ENCODE results near the gene BCL6. TPM values are rescaled to one million over a fixed set of nuclear protein-coding genes. Genes with fewer than 3 reads are reported as not detected.

The BCL6 gene
- total and polyA plus RNA-seq, 2 experiments from 2014 or later = 2.6 to 5.9 TPM

DNA sequence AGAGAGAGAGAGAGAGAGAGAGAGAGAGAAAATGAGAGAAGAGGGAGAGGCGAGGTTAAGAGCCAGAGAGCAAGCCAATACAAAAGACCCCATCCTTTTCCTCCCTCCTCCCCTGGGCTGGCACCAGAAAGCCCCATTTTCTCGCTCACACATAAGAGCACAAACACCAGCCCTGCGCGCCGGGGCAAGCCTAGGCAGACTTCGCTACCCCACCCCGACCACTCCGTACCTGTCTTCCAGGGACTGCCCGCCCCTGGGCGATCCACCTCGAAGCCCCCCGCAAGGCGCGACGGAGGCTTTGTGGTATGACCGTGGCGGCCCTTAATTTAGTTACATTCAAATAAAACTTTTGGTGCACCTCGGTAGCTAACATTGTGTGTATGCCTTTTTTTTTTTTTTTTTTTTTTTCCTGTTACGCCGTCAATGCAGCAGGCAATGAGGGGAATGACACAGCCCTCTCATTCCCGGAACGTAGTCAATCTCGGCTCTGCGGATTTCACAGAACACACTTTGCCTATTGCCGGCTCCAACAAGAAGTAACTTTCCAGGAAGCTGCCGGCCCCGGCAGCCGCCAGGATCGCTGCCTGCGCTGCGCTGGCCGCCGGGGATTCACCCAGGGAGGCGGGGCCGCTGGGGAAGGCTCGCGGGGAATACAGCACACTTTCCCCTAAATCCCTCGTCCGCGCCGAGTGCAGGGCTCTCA lies 7.7 kb downstream of the BCL6 start (continued):
- TF ChIP-seq, protein P1, sequence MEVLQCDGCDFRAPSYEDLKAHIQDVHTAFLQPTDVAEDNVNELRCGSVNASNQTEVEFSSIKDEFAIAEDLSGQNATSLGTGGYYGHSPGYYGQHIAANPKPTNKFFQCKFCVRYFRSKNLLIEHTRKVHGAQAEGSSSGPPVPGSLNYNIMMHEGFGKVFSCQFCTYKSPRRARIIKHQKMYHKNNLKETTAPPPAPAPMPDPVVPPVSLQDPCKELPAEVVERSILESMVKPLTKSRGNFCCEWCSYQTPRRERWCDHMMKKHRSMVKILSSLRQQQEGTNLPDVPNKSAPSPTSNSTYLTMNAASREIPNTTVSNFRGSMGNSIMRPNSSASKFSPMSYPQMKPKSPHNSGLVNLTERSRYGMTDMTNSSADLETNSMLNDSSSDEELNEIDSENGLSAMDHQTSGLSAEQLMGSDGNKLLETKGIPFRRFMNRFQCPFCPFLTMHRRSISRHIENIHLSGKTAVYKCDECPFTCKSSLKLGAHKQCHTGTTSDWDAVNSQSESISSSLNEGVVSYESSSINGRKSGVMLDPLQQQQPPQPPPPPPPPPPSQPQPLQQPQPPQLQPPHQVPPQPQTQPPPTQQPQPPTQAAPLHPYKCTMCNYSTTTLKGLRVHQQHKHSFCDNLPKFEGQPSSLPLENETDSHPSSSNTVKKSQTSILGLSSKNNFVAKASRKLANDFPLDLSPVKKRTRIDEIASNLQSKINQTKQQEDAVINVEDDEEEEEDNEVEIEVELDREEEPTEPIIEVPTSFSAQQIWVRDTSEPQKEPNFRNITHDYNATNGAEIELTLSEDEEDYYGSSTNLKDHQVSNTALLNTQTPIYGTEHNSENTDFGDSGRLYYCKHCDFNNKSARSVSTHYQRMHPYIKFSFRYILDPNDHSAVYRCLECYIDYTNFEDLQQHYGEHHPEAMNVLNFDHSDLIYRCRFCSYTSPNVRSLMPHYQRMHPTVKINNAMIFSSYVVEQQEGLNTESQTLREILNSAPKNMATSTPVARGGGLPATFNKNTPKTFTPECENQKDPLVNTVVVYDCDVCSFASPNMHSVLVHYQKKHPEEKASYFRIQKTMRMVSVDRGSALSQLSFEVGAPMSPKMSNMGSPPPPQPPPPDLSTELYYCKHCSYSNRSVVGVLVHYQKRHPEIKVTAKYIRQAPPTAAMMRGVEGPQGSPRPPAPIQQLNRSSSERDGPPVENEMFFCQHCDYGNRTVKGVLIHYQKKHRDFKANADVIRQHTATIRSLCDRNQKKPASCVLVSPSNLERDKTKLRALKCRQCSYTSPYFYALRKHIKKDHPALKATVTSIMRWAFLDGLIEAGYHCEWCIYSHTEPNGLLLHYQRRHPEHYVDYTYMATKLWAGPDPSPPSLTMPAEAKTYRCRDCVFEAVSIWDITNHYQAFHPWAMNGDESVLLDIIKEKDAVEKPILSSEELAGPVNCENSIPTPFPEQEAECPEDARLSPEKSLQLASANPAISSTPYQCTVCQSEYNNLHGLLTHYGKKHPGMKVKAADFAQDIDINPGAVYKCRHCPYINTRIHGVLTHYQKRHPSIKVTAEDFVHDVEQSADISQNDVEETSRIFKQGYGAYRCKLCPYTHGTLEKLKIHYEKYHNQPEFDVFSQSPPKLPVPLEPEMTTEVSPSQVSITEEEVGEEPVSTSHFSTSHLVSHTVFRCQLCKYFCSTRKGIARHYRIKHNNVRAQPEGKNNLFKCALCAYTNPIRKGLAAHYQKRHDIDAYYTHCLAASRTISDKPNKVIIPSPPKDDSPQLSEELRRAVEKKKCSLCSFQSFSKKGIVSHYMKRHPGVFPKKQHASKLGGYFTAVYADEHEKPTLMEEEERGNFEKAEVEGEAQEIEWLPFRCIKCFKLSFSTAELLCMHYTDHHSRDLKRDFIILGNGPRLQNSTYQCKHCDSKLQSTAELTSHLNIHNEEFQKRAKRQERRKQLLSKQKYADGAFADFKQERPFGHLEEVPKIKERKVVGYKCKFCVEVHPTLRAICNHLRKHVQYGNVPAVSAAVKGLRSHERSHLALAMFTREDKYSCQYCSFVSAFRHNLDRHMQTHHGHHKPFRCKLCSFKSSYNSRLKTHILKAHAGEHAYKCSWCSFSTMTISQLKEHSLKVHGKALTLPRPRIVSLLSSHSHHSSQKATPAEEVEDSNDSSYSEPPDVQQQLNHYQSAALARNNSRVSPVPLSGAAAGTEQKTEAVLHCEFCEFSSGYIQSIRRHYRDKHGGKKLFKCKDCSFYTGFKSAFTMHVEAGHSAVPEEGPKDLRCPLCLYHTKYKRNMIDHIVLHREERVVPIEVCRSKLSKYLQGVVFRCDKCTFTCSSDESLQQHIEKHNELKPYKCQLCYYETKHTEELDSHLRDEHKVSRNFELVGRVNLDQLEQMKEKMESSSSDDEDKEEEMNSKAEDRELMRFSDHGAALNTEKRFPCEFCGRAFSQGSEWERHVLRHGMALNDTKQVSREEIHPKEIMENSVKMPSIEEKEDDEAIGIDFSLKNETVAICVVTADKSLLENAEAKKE (CRISPR knock-in tag; IDR thresholded peaks at IDR 0.05) = no peak
- TF ChIP-seq CREB1 (CRISPR knock-in tag; IDR thresholded peaks at IDR 0.05; ENCODE audit: low read depth) = no peak

DNA sequence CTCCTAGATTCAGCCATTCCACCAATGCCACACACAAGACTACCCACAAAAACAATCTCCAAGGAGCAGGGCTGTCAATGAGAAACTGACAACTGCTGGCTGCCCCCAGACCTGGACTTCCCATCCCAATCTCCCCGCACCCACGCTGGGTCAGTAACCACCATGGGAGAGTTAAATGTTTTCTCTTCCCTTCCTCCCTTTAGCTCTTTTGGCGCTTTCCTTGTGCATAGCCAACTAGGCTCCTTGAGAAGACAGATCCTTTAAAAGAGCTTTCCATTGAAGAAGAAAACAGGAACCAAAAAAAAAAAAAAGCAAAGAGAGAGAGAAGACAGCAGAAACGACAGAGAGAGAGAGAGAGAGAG lies 8.3 kb downstream of the BCL6 start:
- peaks cover 33% of the 10 kb centered on the region for H3K4me1 Mint-ChIP-seq
- H3K27ac Mint-ChIP-seq = no peak overlapping the region
- H3K4me3 ChIP-seq = peak overlapping the region; percentile 82
- TF ChIP-seq, protein P2, sequence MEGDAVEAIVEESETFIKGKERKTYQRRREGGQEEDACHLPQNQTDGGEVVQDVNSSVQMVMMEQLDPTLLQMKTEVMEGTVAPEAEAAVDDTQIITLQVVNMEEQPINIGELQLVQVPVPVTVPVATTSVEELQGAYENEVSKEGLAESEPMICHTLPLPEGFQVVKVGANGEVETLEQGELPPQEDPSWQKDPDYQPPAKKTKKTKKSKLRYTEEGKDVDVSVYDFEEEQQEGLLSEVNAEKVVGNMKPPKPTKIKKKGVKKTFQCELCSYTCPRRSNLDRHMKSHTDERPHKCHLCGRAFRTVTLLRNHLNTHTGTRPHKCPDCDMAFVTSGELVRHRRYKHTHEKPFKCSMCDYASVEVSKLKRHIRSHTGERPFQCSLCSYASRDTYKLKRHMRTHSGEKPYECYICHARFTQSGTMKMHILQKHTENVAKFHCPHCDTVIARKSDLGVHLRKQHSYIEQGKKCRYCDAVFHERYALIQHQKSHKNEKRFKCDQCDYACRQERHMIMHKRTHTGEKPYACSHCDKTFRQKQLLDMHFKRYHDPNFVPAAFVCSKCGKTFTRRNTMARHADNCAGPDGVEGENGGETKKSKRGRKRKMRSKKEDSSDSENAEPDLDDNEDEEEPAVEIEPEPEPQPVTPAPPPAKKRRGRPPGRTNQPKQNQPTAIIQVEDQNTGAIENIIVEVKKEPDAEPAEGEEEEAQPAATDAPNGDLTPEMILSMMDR (conservative IDR thresholded peaks at IDR 0.05; ENCODE audit: low read depth in 2 of 2) = no peak
- TF ChIP-seq, protein P3, sequence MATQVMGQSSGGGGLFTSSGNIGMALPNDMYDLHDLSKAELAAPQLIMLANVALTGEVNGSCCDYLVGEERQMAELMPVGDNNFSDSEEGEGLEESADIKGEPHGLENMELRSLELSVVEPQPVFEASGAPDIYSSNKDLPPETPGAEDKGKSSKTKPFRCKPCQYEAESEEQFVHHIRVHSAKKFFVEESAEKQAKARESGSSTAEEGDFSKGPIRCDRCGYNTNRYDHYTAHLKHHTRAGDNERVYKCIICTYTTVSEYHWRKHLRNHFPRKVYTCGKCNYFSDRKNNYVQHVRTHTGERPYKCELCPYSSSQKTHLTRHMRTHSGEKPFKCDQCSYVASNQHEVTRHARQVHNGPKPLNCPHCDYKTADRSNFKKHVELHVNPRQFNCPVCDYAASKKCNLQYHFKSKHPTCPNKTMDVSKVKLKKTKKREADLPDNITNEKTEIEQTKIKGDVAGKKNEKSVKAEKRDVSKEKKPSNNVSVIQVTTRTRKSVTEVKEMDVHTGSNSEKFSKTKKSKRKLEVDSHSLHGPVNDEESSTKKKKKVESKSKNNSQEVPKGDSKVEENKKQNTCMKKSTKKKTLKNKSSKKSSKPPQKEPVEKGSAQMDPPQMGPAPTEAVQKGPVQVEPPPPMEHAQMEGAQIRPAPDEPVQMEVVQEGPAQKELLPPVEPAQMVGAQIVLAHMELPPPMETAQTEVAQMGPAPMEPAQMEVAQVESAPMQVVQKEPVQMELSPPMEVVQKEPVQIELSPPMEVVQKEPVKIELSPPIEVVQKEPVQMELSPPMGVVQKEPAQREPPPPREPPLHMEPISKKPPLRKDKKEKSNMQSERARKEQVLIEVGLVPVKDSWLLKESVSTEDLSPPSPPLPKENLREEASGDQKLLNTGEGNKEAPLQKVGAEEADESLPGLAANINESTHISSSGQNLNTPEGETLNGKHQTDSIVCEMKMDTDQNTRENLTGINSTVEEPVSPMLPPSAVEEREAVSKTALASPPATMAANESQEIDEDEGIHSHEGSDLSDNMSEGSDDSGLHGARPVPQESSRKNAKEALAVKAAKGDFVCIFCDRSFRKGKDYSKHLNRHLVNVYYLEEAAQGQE (IDR thresholded peaks at IDR 0.05; ENCODE audit: unreplicated experiment) = no peak
- TF ChIP-seq EZH2 (IDR thresholded peaks at IDR 0.05; ENCODE audit: low read depth, unreplicated experiment) (no peak), JUNB (IDR thresholded peaks at IDR 0.05; ENCODE audit: unreplicated experiment) (no peak), ZNF331 (CRISPR knock-in tag; IDR thresholded peaks at IDR 0.05; ENCODE audit: low read depth) (no peak), EZH2phosphoT487 (IDR thresholded peaks at IDR 0.05; ENCODE audit: unreplicated experiment) (no peak), NANOG (IDR thresholded peaks at IDR 0.05; ENCODE audit: borderline replicate concordance) (no peak), CREB1 (CRISPR knock-in tag; IDR thresholded peaks at IDR 0.05; ENCODE audit: low read depth) (no peak), POLR2AphosphoS5 (IDR thresholded peaks at IDR 0.05; ENCODE audit: low read depth) (no peak), ZNF114 (CRISPR knock-in tag; IDR thresholded peaks at IDR 0.05) (no peak), STAT1 (IDR thresholded peaks at IDR 0.05; ENCODE audit: unreplicated experiment) (no peak)
- TF ChIP-seq, protein P4, sequence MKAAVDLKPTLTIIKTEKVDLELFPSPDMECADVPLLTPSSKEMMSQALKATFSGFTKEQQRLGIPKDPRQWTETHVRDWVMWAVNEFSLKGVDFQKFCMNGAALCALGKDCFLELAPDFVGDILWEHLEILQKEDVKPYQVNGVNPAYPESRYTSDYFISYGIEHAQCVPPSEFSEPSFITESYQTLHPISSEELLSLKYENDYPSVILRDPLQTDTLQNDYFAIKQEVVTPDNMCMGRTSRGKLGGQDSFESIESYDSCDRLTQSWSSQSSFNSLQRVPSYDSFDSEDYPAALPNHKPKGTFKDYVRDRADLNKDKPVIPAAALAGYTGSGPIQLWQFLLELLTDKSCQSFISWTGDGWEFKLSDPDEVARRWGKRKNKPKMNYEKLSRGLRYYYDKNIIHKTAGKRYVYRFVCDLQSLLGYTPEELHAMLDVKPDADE (IDR thresholded peaks at IDR 0.05) = no peak

More for the DNA sequence above, 8.3 kb downstream of the BCL6 start:
- H3K79me2 ChIP-seq (replicated peaks; ENCODE audit: insufficient read depth) = no peaks in the 10 kb centered on the region
- no peaks in the 10 kb centered on the region for H3K36me3 ChIP-seq (ENCODE audit: insufficient read depth)
- H4K20me1 ChIP-seq (replicated peaks; ENCODE audit: insufficient read depth) = no peaks in the 10 kb centered on the region
- no peaks in the 10 kb centered on the region; the same call in 1 of the 2 replicates for H3F3A ChIP-seq (replicated peaks; ENCODE audit: low read depth)
- H3K27ac ChIP-seq (ENCODE audit: low read depth) = no peak overlapping the region
- H3K4me1 ChIP-seq (ENCODE audit: insufficient read depth) = peaks cover 21% of the 10 kb centered on the region
- H3K36me3 Mint-ChIP-seq (ENCODE audit: low read depth) = no peaks in the 10 kb centered on the region
- H3K9me3 Mint-ChIP-seq = no peaks in the 10 kb centered on the region
- ATAC-seq = no peak
- no peaks in the 10 kb centered on the region for H3K9me2 ChIP-seq (ENCODE audit: insufficient read depth)
- H2AFZ ChIP-seq = peak overlapping the region; percentile 84; the same call in 1 of the 2 replicates
- peaks cover 34% of the 10 kb centered on the region for H3K27me3 Mint-ChIP-seq (ENCODE audit: insufficient read depth, low read depth, poor library complexity)
- peak overlapping the region; percentile 81 for H3K4me3 Mint-ChIP-seq
- H3K4me2 ChIP-seq = peak overlapping the region; percentile 87
- peak; percentile 21 for DNase-seq (ENCODE audit: low spot score)
- H3K27me3 ChIP-seq (ENCODE audit: insufficient read depth) = peaks cover 44% of the 10 kb centered on the region
